IPS DF 4.7 (cell line): ENCODE results near the gene YIPF7.

ENCODE experiments used
- DNase-seq: peaks from one replicate; pipeline ENCODE4 v3.0.0-alpha.2; 2013; ENCODE audit warnings: low spot score; ENCODE audit errors: extremely low read depth

The YIPF7 gene

DNA sequence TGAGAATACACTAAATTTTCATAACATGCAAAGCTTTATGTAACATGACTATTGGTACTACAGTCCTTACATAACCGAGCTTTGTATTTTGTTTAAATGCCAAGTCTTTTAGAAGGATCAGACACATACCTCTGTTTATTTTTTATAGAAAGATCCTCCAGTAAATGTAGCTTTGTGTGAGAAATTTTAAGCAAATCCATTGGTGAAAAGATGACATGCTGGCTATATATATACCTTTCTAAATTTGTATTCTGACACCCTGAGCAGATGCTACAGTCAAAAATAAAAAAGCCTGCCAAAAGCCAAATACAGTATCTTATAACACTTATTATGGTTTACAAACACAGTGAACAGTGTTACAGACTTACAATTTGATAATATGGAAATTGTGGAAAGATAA, at the start of gene YIPF7:
Gene YIPF7, minus strand, starts transcription at position 201 of the 400 bp plus-strand sequence. CDS start 1,525 bp downstream, outside the sequence.
- no peak for DNase-seq

DNA sequence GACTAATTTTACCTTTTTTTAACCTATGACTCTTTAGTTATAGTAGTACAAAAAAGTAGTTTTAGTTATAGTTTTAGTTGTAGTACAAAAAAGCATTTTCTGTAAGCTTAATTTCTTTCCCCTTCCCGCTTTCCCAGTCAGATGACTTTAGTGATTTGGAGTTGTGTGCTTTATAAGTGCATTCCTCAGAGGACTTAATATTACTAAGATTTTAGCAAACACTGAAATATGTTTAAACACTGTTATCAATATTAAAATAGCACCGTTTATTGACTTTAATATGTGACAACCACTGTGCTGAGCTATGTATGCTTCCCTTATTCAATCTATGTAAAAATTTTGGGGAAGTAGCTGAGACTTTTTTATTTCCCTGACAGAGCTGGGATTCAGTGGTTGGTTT, 49.6 kb upstream of the YIPF7 start:
- DNase-seq, result no peak

- no peak for DNase-seq
These were observed 49.0 kb upstream of the YIPF7 start for GRCh38 chr4:44700427-44700826.

- DNase-seq, result no peak
These were observed 33.2 kb upstream of the YIPF7 start for GRCh38 chr4:44684648-44685047.

GRCh38 chr4:44679060-44679459, 27.6 kb upstream of the YIPF7 start:
- DNase-seq, result no peak

DNA sequence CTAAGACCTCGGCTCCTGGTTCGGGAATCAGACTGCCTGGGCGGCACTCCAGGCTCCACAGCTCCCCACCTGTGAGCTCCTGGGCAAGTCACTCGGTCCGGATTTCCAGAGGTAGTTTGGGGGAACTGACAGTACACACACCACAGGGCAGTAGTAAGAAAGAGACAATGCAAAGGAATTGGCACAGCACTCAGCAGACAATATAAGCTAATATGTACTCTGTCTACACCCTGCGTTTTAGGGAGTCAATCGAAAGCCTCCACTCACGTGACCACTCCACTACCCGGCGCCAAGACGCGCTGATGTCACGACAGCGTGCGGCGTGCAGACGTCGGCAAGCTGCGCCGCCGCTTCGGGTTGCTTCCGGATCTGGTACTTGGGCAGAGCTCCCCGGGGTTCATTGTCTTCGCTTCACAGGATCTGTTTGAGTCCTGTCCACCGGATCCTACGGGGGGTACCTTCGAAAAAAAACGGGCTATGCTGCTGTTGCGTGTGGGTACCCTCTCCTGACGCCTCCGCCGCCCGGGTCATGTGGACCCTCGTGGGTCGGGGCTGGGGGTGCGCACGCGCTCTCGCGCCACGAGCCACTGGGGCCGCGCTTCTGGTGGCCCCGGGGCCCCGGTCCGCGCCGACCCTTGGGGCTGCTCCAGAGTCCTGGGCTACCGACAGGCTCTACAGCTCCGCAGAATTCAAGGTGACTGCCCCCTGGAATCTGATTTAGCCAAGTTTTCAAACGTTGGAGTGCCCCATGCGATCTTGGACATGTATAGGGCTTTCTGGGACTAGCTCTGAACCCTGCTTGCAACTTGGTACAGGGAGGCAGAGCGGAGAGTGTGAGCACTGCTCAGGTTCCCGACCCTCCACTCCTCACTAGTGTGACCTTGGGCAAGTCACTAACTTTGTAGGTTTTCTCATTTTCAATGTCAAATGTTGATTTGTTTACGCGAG, 26.9 kb upstream of the YIPF7 start, which contains the start of gene GUF1:
Gene GUF1, plus strand, starts transcription at position 327 of the 948 bp plus-strand sequence. Its CDS starts 203 bp downstream, at position 530.
- peak; percentile 68 for DNase-seq

DNA sequence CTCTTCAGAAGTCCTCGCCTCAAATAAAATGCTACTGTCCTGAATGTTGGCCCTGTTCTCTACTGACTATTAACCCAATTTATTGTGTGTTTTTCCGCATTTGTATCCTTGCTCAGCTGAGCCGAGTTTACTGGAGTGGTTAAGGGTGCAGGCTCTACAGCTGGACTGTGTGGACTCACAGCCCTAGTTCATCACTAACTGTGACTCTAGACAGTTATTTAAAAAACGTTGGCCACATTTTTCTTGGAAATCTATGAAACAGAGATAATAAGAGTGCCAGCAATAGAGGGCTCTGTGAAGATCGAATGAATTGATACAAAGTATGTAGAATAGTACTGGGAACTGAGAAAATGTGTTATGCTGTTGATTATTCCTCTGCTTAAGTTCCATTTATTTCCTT, 23.9 kb upstream of the YIPF7 start:
- DNase-seq, result no peak

- no peak for DNase-seq
These were observed 23.0 kb upstream of the YIPF7 start for GRCh38 chr4:44674471-44674870.

DNA sequence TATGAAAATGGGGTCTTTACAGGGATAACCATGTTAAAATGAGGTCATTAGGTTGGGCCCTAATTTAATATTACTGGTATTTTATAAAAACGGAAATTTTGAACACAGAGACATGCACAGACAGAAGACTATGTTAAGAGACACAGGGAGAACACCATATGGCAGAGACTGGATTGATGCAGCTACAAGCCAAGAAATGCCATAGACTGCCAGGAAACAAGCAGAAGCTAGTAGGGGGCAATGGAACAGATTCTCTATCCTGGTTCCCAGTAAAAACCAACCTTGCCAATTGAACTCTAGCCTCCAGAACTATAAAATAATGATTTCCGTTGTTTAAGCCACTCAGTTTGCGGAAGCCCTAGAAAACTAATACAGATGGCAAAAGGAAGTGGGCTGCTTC, 20.2 kb upstream of the YIPF7 start:
- no peak for DNase-seq

DNA sequence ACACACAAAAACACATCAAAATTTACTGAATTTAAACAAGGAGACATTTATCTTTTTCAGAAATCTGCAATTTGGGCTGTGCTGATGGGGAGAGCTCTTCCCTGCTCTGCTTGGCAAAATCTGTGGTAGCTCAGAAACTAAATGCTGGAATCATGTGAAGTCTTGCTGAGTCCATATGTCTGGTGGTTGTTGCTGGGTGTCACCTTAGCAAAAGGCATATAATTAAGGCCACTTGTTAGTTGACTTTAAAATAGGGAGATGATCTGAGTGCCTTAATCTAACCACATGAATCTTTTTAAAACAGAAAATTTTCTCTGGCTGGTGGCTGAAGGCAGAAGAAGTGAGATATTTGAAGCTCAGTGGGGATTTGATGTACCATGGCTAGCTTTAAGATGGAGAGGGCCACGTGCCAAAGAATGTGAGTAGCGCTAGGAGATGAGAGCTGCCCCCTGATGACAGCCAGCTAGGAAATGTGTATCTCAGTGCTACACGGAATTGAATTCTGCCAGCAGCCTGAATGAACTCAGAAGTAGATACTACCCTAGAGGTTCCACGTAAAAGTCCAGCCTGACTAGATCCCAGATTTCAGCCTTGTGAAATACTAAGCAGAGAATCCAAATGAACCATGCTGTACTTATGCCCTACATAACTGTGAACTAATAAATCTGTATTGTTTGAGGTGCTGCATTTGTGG, 19.2 kb upstream of the YIPF7 start:
- DNase-seq, result no peak

GRCh38 chr4:44668526-44668925, 17.1 kb upstream of the YIPF7 start:
- no peak for DNase-seq

DNA sequence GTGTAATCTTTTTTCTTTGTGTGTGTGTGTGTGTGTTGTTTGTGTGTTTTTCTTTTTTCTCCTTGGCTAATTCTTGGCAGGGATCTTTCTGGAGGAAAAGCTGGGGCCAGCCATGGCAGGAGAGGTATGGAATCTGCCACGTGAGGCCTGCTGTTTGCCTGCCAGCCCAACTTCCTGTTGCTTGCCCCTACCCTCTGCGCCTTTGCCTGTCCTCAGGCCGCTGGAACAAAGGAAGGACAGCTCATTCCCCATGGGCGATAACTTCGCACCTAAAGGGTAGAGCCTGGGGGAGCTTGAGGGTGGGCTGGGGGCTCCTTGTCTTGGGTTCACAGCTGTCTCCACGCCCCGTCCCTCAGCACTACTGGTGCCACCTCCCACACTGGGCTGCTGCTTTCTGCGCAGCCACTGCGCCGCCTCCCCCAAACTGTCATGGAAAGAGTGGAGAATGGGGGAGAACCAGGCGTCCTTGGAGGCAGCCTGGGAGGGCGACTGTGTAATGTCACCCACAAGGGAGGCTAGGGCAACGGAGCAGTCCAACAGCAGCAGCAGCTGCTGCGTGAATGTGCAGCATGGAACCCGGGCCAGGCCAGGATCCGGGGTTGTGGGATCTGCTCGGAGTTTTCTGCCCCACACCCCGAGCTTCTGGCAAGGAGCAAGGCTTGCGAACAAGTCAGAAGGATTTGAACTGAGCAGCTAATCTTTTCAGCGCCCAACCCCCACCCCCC, 12.3 kb upstream of the YIPF7 start:
- no peak for DNase-seq

DNA sequence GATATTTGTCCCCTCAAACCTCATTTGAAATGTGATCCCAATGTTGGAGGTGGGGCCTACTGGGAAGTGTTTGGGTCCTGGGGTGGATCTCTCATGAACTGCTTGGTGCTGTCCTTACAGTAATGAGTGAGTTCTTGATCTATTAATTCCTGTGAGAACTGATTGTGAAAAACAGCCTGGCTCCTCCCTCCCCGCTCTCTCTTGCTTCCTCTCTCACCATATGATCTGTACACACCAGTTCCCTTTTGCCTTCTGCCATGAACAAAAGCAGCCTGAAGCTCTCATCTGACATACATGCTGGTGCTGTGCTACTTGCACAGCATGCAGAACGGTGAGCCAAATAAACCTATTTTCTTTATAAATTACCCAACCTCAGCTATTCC, 11.2 kb upstream of the YIPF7 start:
- DNase-seq, result no peak

DNA sequence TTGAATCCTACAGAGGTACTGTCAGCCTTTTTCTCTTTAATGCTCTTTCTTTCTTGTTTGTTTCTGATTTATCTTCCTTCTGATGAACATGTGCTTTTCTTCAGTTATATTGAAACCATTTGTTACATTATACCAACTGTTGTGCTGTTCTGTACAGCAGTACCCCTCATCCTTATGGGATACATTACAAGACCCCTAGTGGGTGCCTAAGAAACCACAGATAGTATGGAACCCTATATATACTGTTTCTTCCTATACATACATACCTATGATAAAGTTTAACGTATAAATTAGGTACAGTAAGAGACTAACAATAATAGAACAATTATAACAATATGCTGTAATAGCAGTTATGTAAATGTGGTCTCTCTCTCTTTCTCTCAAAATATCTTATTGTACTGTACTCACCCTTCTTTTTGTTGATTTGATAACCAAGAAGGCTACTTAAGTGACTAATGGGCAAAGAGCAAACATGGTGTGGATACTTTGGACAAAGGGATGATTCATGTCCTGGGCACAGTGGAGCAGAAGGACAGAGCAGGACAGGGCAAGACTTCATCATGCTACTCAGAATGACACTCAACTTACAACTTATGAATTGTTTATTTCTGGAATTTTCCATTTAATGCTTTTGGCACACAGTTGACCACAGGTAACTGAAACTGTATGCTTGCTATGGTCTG, 10.7 kb upstream of the YIPF7 start:
- no peak for DNase-seq

- no peak for DNase-seq
These were observed 9.0 kb upstream of the YIPF7 start for GRCh38 chr4:44660396-44660795.

DNA sequence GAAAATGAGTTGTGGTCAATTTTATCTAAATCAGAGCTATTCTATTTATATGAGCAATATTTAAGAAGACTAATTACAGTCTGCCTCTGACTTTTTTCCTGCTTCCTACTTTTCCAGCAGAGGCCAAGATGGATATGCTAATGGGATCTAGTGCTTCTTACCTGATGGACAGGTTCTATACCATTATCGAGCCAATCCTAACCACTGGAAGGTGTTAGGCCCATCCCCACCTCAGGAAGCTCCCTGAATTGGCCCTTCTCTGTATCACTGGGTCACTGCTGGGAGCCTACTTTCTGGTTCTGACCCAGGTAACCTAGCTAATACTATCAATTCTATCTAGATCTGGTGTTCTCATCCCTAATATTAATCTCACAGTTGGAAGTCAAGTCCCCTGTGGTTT, 577 bp upstream of the YIPF7 start:
- DNase-seq, result no peak

DNA sequence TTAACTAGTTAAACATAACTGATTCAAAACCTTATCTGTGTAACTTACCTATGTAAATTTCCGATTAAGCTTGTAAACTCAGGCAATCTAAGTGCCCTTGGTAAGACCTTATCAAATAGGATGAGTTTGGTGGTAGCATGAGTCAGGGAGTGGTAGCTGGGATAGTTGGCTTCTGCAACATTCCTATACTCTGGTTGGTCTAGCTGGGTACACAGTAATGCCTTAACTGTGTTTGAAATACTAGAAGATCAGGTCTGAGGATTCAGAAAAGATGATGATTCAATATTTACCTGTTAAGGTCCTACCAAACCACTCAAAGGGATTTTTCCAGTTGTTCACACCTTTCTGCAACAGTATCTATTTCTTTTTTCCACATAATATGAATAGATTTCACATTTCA, 5.3 kb downstream of the YIPF7 start:
- DNase-seq, result no peak

- DNase-seq, result no peak
These were observed 13.3 kb downstream of the YIPF7 start for GRCh38 chr4:44638091-44638490.

DNA sequence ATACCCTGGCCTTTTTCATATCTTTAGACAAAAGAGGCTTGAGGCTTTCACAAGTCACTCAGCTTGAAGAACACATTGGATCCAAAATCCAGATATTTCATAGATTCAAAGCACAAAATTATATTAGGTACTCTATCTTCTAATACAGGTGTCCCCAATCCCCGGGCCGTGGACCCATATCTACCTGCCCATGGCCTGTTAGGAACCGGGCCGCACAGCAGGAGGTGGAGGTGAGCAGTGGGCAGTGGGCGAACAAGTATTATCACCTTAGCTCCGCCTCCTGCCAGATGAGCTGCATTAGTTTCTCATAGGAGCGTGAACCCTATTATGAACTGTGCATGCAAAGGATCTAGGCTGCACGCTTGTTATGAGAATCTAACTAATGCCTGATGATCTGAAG, 18.7 kb downstream of the YIPF7 start:
- DNase-seq, result no peak

DNA sequence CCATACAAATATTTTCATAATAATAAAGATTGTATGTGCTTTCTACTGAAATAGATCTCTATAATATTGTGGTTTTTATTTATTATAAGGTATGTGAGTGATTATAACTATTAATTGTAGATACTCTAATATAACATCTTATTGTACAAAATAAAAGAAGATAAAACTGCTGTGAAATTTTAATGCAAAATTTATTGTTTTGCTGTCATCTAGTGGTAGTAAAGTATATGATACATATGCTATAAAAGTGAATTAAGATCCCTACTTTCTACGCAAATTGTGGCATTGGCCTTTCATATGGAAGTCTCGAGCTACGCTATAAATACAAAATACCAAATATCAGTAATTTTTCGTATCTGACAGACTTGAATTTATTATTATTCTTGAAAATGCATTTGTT, 19.3 kb downstream of the YIPF7 start:
- no peak for DNase-seq

- DNase-seq, result peak; percentile 36
These were observed 22.1 kb downstream of the YIPF7 start for GRCh38 chr4:44629280-44629866.
